ENCODE measurements around the gene ASIC4.

ASIC4 gene, protein sequence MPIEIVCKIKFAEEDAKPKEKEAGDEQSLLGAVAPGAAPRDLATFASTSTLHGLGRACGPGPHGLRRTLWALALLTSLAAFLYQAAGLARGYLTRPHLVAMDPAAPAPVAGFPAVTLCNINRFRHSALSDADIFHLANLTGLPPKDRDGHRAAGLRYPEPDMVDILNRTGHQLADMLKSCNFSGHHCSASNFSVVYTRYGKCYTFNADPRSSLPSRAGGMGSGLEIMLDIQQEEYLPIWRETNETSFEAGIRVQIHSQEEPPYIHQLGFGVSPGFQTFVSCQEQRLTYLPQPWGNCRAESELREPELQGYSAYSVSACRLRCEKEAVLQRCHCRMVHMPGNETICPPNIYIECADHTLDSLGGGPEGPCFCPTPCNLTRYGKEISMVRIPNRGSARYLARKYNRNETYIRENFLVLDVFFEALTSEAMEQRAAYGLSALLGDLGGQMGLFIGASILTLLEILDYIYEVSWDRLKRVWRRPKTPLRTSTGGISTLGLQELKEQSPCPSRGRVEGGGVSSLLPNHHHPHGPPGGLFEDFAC

GRCh38 chr2:219514196-219514761, at the start of gene ASIC4:
TSS of gene ASIC4 (plus strand) at chr2:219514482. CDS start at chr2:219514725, 243 bp downstream.
- no peak for DNase-seq (ENCODE audit: low read depth)
- TF ChIP-seq, protein P1, sequence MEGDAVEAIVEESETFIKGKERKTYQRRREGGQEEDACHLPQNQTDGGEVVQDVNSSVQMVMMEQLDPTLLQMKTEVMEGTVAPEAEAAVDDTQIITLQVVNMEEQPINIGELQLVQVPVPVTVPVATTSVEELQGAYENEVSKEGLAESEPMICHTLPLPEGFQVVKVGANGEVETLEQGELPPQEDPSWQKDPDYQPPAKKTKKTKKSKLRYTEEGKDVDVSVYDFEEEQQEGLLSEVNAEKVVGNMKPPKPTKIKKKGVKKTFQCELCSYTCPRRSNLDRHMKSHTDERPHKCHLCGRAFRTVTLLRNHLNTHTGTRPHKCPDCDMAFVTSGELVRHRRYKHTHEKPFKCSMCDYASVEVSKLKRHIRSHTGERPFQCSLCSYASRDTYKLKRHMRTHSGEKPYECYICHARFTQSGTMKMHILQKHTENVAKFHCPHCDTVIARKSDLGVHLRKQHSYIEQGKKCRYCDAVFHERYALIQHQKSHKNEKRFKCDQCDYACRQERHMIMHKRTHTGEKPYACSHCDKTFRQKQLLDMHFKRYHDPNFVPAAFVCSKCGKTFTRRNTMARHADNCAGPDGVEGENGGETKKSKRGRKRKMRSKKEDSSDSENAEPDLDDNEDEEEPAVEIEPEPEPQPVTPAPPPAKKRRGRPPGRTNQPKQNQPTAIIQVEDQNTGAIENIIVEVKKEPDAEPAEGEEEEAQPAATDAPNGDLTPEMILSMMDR (conservative IDR thresholded peaks at IDR 0.05; ENCODE audit: low read depth, low read length), result no peak
- no peak within 1 kb of the TSS for H3K4me3 ChIP-seq (ENCODE audit: low read length)

DNA sequence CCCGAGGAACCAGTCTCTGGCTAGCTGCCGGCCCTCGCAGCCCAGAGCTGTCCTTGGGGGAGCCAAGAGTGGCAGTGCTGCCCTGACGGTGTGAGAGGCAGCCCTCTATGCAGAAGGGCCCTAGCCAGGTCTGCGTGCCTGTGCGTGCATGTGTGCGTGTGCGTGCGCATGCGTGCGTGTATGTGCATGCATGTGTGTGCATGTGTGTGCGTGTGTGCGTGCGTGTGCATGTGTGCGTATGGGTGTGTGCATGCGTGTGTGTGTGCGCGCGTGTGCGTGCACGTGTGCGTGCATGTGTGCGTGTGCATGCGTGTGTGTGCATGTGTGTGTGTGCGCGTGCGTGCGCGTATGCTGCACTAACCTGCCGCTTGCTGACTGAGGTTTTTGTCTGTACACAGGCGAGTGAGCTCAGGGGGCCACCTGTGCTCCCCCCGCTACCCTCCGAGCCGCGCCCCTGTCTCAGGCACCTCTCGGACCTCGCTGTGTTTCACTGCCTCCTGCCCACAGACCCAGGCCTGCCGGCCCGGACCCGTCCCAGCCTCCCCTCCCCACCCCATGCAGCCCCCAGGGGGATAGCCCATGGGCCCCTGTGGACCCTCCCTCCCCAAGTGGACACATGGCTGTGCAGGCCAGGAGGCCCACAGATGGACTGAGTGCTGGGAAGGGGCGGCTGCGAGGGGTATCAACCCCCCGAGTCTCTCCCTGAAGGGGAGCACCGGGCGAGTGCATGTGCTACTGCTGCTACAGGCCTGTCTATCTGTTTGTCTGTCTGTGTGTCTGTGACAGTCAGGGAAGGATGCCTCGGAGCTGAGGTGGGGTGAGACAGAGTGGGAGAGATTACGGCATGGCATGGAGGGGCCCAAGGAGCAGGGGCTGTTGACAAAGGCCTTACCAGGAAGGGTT, 48.4 kb upstream of the ASIC4 start:
- no peak for DNase-seq (ENCODE audit: low read depth)
- TF ChIP-seq, protein P1 (conservative IDR thresholded peaks at IDR 0.05; ENCODE audit: low read depth, low read length), result no peak
- H3K4me3 ChIP-seq (ENCODE audit: low read length), result no peak overlapping the region

DNA sequence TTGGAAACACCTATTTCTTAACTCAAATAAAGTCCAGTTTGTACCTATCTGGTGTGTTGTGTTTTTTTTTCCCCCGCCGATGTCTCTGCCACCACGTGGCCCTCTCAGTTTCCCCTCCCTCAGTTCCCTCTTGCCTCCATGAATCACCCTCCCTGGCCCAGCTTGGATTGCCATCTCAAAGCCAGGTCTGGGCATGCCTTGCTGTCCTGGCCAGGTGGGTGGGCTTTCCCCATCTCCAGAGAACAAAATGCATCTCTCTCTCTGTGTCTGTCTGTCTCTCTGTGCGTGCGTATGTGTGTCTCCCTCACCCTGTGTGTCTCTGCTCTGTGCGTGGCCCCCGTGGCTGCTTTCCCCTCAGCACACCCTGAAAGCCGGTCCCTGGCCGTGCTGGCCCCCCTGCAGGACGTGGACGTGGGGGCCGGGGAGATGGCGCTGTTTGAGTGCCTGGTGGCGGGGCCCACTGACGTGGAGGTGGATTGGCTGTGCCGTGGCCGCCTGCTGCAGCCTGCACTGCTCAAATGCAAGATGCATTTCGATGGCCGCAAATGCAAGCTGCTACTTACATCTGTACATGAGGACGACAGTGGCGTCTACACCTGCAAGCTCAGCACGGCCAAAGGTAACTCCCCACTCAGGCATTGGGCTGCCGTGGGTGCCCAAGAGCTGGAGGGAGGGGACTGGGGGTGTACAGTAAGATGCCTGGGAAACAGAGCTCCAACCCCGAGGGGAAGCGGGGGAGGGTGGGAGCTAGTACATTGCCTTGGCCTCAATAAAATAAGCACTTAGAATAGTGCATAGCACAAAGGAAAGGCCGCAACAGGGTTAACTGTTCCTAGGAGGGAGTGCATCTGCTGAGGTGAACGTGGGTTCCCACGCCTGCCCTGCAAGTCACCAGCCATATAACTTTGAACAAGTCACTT, 47.2 kb upstream of the ASIC4 start:
- H3K4me3 ChIP-seq (ENCODE audit: low read length), result no peak overlapping the region
- DNase-seq (ENCODE audit: low read depth), result no peak

GRCh38 chr2:219467736-219468075, 46.6 kb upstream of the ASIC4 start:
- TF ChIP-seq, protein P1 (conservative IDR thresholded peaks at IDR 0.05; ENCODE audit: low read depth, low read length), result no peak
- no peak overlapping the region for H3K4me3 ChIP-seq (ENCODE audit: low read length)
- no peak for DNase-seq (ENCODE audit: low read depth)

More for the DNA sequence above, 47.2 kb upstream of the ASIC4 start:
- TF ChIP-seq, protein P1 (conservative IDR thresholded peaks at IDR 0.05; ENCODE audit: low read depth, low read length), result no peak

DNA sequence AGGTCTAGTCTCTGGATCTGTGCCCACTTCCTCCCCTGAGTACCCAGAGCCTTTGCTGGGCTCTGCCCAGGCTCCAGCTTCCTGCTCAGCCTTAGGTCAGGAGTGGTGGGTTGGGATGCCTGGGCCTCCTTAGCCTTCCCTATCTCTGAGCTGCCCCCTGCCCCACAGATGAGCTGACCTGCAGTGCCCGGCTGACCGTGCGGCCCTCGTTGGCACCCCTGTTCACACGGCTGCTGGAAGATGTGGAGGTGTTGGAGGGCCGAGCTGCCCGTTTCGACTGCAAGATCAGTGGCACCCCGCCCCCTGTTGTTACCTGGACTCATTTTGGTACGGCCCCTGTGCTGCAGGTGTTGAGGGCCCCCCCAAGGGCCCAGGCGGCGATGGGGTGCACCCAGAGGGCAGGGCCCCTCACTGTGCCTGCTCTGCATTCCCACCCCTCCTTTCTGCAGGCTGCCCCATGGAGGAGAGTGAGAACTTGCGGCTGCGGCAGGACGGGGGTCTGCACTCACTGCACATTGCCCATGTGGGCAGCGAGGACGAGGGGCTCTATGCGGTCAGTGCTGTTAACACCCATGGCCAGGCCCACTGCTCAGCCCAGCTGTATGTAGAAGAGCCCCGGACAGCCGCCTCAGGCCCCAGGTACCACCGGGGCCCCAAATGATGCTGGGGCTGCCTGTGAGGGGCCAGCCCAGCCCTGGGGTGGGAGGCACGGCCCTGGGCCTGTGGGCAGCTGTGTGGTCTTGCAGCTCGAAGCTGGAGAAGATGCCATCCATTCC, 45.7 kb upstream of the ASIC4 start:
- DNase-seq (ENCODE audit: low read depth), result no peak
- no peak overlapping the region for H3K4me3 ChIP-seq (ENCODE audit: low read length)
- TF ChIP-seq, protein P1 (conservative IDR thresholded peaks at IDR 0.05; ENCODE audit: low read depth, low read length), result no peak
